ENCODE results near the gene ANKRD30BL. TPM values are rescaled to one million over a fixed set of nuclear protein-coding genes. Genes with fewer than 3 reads are reported as not detected.
"Not testable (repeated sequence)": the region's sequence is repeated elsewhere in the genome, so short reads cannot be mapped to it uniquely, and the experiment has no call there.

ANKRD30BL gene
- 1 to 10 TPM in 2 of 4 donors, under 1 TPM in 1, not detected in 1; 0.79 to 1.4 (median 1.4) TPM for polyA plus RNA-seq (ENCODE audit: insufficient read length in 4 of 4)

- not testable (repeated sequence) for DNase-seq (ENCODE audit: low read depth in 4 of 4, low spot score in 2 of 4)
Observed at GRCh38 chr2:132161161-132162124, at the start of gene ANKRD30BL. Gene ANKRD30BL, minus strand, starts transcription at chr2:132161952. Its CDS starts 247 bp downstream, at chr2:132161705.

- DNase-seq (ENCODE audit: low read depth in 4 of 4, low spot score in 2 of 4), result not testable (repeated sequence)
Observed at GRCh38 chr2:132202866-132203265, 41.1 kb upstream of the ANKRD30BL start.

GRCh38 chr2:132192854-132193253 lies 31.1 kb upstream of the ANKRD30BL start:
- DNase-seq (ENCODE audit: low read depth in 4 of 4, low spot score in 2 of 4), result not testable (repeated sequence)

- DNase-seq (ENCODE audit: low read depth in 4 of 4, low spot score in 2 of 4), result not testable (repeated sequence)
Observed at GRCh38 chr2:132167100-132167499, 5.3 kb upstream of the ANKRD30BL start.

GRCh38 chr2:132162125-132162660 lies 441 bp upstream of the ANKRD30BL start:
- DNase-seq (ENCODE audit: low read depth in 4 of 4, low spot score in 2 of 4), result not testable (repeated sequence)

- DNase-seq (ENCODE audit: low read depth in 4 of 4, low spot score in 2 of 4), result peak; percentile 1 to 49 (median 20)
Observed at GRCh38 chr2:132146774-132147173, 15.0 kb downstream of the ANKRD30BL start.
